K562 (cell line): ENCODE measurements around the gene AAK1. TPM values are rescaled to one million over a fixed set of nuclear protein-coding genes. Genes with fewer than 3 reads are reported as not detected.

Experiments
- ATAC-seq: fragments of 200-7000 bp; cut with Tn5 transposase; 3 replicates; pipeline ENCODE4 v1.9.1; 2020; ENCODE audit warnings: moderate library complexity
- BruUV-seq: library from RNA; stranded (reverse); fragments of 400-500 nt; replicated peaks from 2 replicates; lab custom pipeline; 2021; lab: Mats Ljungman, UMichigan
- CTCF ChIA-PET: fragments of 300-600 bp; formaldehyde crosslinking; extraction: SDS; loops from one replicate; lab custom pipeline; 2021; ENCODE audit warnings: low intra/inter-chr PET ratio; lab: Yijun Ruan, JAX
- POLR2A ChIA-PET: fragments of 300-600, 350-650 bp; sonication (Branson Sonifier 250); formaldehyde crosslinking; extraction: SDS; loops from one replicate; lab custom pipeline; 2021; ENCODE audit warnings: antibody characterized with exemption, inconsistent platforms; lab: Yijun Ruan, JAX
- DNase-seq, 4 experiments: peaks; one replicate each; pipeline versions ENCODE4 v3.0.0 to v3.0.0-alpha.2; 2011 to 2018; ENCODE audit warnings: low spot score in 3 of 4, mixed read lengths in 3 of 4; ENCODE audit errors: extremely low read depth in 1 of 4
- FAIRE-seq: peaks from 2 replicates; lab custom pipeline; 2011; peaks lifted over from hg19 to GRCh38; lab: Jason Lieb, UNC
- H2AFZ ChIP-seq: 2 replicates; pipeline ENCODE4 v1.6.0; 2011; ENCODE audit warnings: low read depth, low read length, control low read depth, inconsistent platforms
- H3K27ac ChIP-seq: fragments of 200-600 bp; 3 replicates; pipeline ENCODE4 v1.8.0; 2011; ENCODE audit warnings: low read depth, mild to moderate bottlenecking, control low read depth, inconsistent platforms, low read length, moderate library complexity, mixed read lengths; ENCODE audit errors: extremely low read depth
- H3K27me3 ChIP-seq, 2 experiments: fragments of 300-600 bp in 1 of 2; 2 replicates in 1 of 2; 3 replicates in 1 of 2; pipeline versions ENCODE4 v1.6.0 to v1.8.0; 2011; ENCODE audit warnings: inconsistent platforms in 2 of 2, low read length in 2 of 2, mild to moderate bottlenecking in 1 of 2, mixed read lengths in 1 of 2, moderate library complexity in 1 of 2; ENCODE audit not compliant: control insufficient read depth in 2 of 2, insufficient read depth in 2 of 2
- H3K36me3 ChIP-seq: fragments of 300-600 bp; 3 replicates; pipeline ENCODE4 v1.8.0; 2011; ENCODE audit warnings: mild to moderate bottlenecking, low read length, inconsistent platforms; ENCODE audit not compliant: control insufficient read depth, insufficient read depth
- H3K4me1 ChIP-seq, 2 experiments: fragments of 200-600 bp in 1 of 2; replicated peaks in 1 of 2; 2 replicates in 1 of 2; 3 replicates in 1 of 2; pipeline versions ENCODE4 v1.5.1 to v1.8.0; 2011; ENCODE audit warnings: inconsistent platforms in 2 of 2, low read length in 2 of 2, mild to moderate bottlenecking in 1 of 2, mixed read lengths in 1 of 2, moderate library complexity in 1 of 2; ENCODE audit not compliant: control insufficient read depth in 2 of 2, insufficient read depth in 2 of 2
- H3K4me2 ChIP-seq: 2 replicates; pipeline ENCODE4 v1.6.1; 2011; ENCODE audit warnings: low read length, control low read depth, inconsistent platforms, mixed read lengths; ENCODE audit not compliant: insufficient read depth
- H3K4me3 ChIP-seq: fragments of 200-600 bp; sonication (generic), shearing (Covaris generic); 2 replicates; pipeline ENCODE4 v1.5.1; 2016; ENCODE audit warnings: control low read depth, inconsistent platforms
- H3K79me2 ChIP-seq: fragments of 200-600 bp; 3 replicates; pipeline ENCODE4 v1.8.0; 2011; ENCODE audit warnings: low read length, inconsistent platforms; ENCODE audit not compliant: control insufficient read depth, insufficient read depth
- H3K9ac ChIP-seq, 2 experiments: 2 replicates each; pipeline versions ENCODE4 v1.6.0 to v1.6.1; 2011; ENCODE audit warnings: low read depth in 2 of 2, low read length in 2 of 2, control low read depth in 1 of 2, inconsistent platforms in 1 of 2, mild to moderate bottlenecking in 1 of 2, mixed read lengths in 1 of 2; ENCODE audit not compliant: insufficient read depth in 1 of 2
- H3K9me1 ChIP-seq: one replicate; pipeline ENCODE4 v1.6.0; 2011; ENCODE audit warnings: inconsistent platforms, mild to moderate bottlenecking, low read length, moderate library complexity; ENCODE audit not compliant: control insufficient read depth, insufficient read depth
- H3K9me3 ChIP-seq: replicated peaks from 2 replicates; pipeline ENCODE4 v1.5.1; 2011; ENCODE audit warnings: low read depth, low read length, inconsistent platforms; ENCODE audit not compliant: control insufficient read depth, insufficient read depth
- H4K20me1 ChIP-seq: replicated peaks from 2 replicates; pipeline ENCODE4 v1.6.1; 2011; ENCODE audit warnings: low read length, inconsistent platforms, mixed read lengths; ENCODE audit not compliant: control insufficient read depth, insufficient read depth
- CAMTA2 ChIP-seq: fragments of 250-450 bp; sonication (Bioruptor Pico); conservative IDR thresholded peaks from 2 replicates; pipeline ENCODE4 v1.5.1; 2022
- CBFA2T3 ChIP-seq: fragments of 450-650 bp; IDR thresholded peaks from 2 replicates; pipeline ENCODE4 v1.6.1; 2017
- CBX3 ChIP-seq, 2 experiments: IDR thresholded peaks; 1 replicate in 1 of 2; 2 replicates in 1 of 2; pipeline ENCODE4 v1.6.1; 2012; ENCODE audit warnings: inconsistent platforms in 2 of 2, low read length in 2 of 2, borderline replicate concordance in 1 of 2, control low read depth in 1 of 2
- ELF1 ChIP-seq: fragments of 200-800 bp; sonication (Bioruptor generic); IDR thresholded peaks from 2 replicates; pipeline ENCODE4 v1.6.1; 2016; ENCODE audit warnings: missing genetic modification characterization, missing compliant biosample characterization
- GTF2F1 ChIP-seq: IDR thresholded peaks from 2 replicates; pipeline ENCODE4 v1.6.1; 2011; ENCODE audit warnings: low read depth, low read length, improper control_type of control experiment
- KDM5B ChIP-seq: fragments of 200-600 bp; sonication (generic); IDR thresholded peaks from 2 replicates; pipeline ENCODE4 v1.6.1; 2012; ENCODE audit warnings: low read depth, mild to moderate bottlenecking, moderate library complexity, low read length, control low read depth, inconsistent platforms; ENCODE audit not compliant: insufficient replicate concordance
- LCOR ChIP-seq: sonication (generic); formaldehyde crosslinking; IDR thresholded peaks from 2 replicates; pipeline ENCODE4 v1.8.0; 2022; ENCODE audit warnings: mild to moderate bottlenecking, missing genetic modification reagents
- RBFOX2 ChIP-seq: fragments of 200-400 bp; formaldehyde crosslinking; IDR thresholded peaks from 2 replicates; pipeline ENCODE4 v1.6.1; 2017; ENCODE audit warnings: low read depth, mild to moderate bottlenecking, low read length, moderate library complexity
- SP1 ChIP-seq: sonication (generic); formaldehyde crosslinking; IDR thresholded peaks from 2 replicates; pipeline ENCODE4 v1.8.1; 2022; ENCODE audit warnings: mild to moderate bottlenecking, missing genetic modification reagents
- TRIM24 ChIP-seq, 2 experiments: fragments of 450-650 bp; IDR thresholded peaks; 2 replicates each; pipeline ENCODE4 v1.6.1; 2016
- ZNF436 ChIP-seq: fragments of 250-450, 450-650 bp; sonication (Bioruptor Pico); formaldehyde crosslinking; IDR thresholded peaks from 2 replicates; pipeline ENCODE4 v1.7.0; 2020; ENCODE audit warnings: mild to moderate bottlenecking
- WGBS: fragments of 100-300 bp; shearing (Covaris generic); methylation state at CpG from one replicate; pipeline ENCODE4 v1.1.6; 2016; ENCODE audit warnings: low coverage, mixed read lengths; ENCODE audit not compliant: insufficient coverage; ENCODE audit errors: missing lambda C conversion rate; 5-methylcytosine and 5-hydroxymethylcytosine counted together
- in situ Hi-C: fragments of 300-500 bp; cut with MboI; formaldehyde crosslinking; loops from 4 replicates; pipeline ENCODE4 v1.15.0; 2018; ENCODE audit warnings: inconsistent platforms, mixed read lengths
- intact Hi-C: fragments of 100-400 bp; cut with micrococcal nuclease; formaldehyde crosslinking; loops from 2 replicates; pipeline ENCODE4 v1.14.2; 2022
- polyA plus RNA-seq, 8 experiments: library from polyadenylated mRNA; depleted of rRNA in 4 of 8; stranded (reverse) in 5 of 8; unstranded in 3 of 8; fragments of >200 nt; fragmentation: Nextera tagmentation in 2 of 8; fragmentation: Illumina TruSeq in 1 of 8; extraction: Ambion mirVana in 2 of 8; extraction: Trizol in 1 of 8; gene quantifications; 2 replicates each; pipeline versions ENCODE4 v1.2.1 to v1.2.3, GENCODE V29; 2011 to 2014; ENCODE audit warnings: inconsistent platforms in 1 of 8, missing spikeins in 1 of 8
- total RNA-seq, 7 experiments: library from RNA; depleted of rRNA in 6 of 7; stranded (reverse); fragments of >200 nt in 6 of 7; fragmentation: Illumina TruSeq in 2 of 7; extraction: Trizol in 2 of 7; gene quantifications; 2 replicates each; pipeline versions ENCODE4 v1.2.1 to v1.2.3, GENCODE V29; 2011 to 2021; ENCODE audit warnings: low replicate concordance in 1 of 7
- TF ChIP-seq, protein P1 (sequence below): fragments of 450-650 bp; formaldehyde crosslinking; IDR thresholded peaks from 2 replicates; pipeline ENCODE4 v1.4.0; 2020; ENCODE audit warnings: mild to moderate bottlenecking, moderate library complexity
- TF ChIP-seq, protein P2 (sequence below): fragments of 250-450 bp; sonication (Bioruptor Pico); IDR thresholded peaks from 2 replicates; pipeline ENCODE4 v1.9.0; 2021; ENCODE audit warnings: mild to moderate bottlenecking
- TF ChIP-seq, protein P3 (sequence below): IDR thresholded peaks from 2 replicates; pipeline ENCODE4 v1.6.1; 2011; ENCODE audit not compliant: insufficient read length; ENCODE audit errors: extremely low read depth
- TF ChIP-seq, protein P4 (sequence below): fragments of 450-650 bp; IDR thresholded peaks from 2 replicates; pipeline ENCODE4 v1.6.1; 2014; ENCODE audit warnings: low read depth, mild to moderate bottlenecking, moderate library complexity, borderline replicate concordance
- TF ChIP-seq, protein P5 (sequence below): sonication (generic); formaldehyde crosslinking; IDR thresholded peaks from 2 replicates; pipeline ENCODE4 v1.8.0; 2022; ENCODE audit warnings: mild to moderate bottlenecking, low read depth, missing genetic modification reagents

The AAK1 gene
- total and polyA plus RNA-seq, 9 of the 15 experiments (the other 6 are each of a cell fraction or from before 2014, with no cell fraction given) = 0.89 to 17.1 (median 6.0) TPM

DNA sequence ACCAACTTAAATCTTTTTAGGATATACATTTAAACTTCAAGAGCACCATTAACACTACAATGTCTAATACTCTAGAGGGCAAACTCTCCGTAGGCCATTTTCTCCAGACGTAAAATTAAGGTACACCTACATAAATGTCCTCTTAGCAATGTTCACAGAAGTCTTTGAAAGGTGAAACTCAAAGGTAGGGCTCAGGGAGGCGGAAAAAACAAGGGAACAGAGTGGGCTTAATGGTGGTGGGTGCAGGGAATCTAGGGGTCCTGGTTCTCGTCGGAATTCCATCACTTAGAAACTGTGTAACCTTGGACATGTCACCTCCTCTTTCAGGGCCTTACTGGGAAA is 207.0 kb downstream of the AAK1 start (continued):
- TF ChIP-seq, protein P1, sequence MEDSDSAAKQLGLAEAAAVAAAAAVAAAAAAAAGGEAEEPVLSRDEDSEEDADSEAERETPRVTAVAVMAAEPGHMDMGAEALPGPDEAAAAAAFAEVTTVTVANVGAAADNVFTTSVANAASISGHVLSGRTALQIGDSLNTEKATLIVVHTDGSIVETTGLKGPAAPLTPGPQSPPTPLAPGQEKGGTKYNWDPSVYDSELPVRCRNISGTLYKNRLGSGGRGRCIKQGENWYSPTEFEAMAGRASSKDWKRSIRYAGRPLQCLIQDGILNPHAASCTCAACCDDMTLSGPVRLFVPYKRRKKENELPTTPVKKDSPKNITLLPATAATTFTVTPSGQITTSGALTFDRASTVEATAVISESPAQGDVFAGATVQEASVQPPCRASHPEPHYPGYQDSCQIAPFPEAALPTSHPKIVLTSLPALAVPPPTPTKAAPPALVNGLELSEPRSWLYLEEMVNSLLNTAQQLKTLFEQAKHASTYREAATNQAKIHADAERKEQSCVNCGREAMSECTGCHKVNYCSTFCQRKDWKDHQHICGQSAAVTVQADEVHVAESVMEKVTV (CRISPR knock-in tag) = peak; percentile 39
- TF ChIP-seq RBFOX2 (no peak), CBFA2T3 (no peak), ELF1 (tag) (0 out of 2 replicates have a peak, but pooled peaks have one; percentile 56), SP1 (CRISPR knock-in tag) (no peak), ZNF436 (CRISPR knock-in tag) (no peak), CBX3 (IDR thresholded peaks at IDR 0.05; ENCODE audit: borderline replicate concordance in 1 of 2, low read length in 2 of 2) (no peak)
- TF ChIP-seq, protein P2, sequence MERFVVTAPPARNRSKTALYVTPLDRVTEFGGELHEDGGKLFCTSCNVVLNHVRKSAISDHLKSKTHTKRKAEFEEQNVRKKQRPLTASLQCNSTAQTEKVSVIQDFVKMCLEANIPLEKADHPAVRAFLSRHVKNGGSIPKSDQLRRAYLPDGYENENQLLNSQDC (CRISPR knock-in tag) = 0 out of 2 replicates have a peak, but pooled peaks have one; percentile 30
- TF ChIP-seq, protein P3, sequence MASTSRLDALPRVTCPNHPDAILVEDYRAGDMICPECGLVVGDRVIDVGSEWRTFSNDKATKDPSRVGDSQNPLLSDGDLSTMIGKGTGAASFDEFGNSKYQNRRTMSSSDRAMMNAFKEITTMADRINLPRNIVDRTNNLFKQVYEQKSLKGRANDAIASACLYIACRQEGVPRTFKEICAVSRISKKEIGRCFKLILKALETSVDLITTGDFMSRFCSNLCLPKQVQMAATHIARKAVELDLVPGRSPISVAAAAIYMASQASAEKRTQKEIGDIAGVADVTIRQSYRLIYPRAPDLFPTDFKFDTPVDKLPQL = peak; percentile 27

DNA sequence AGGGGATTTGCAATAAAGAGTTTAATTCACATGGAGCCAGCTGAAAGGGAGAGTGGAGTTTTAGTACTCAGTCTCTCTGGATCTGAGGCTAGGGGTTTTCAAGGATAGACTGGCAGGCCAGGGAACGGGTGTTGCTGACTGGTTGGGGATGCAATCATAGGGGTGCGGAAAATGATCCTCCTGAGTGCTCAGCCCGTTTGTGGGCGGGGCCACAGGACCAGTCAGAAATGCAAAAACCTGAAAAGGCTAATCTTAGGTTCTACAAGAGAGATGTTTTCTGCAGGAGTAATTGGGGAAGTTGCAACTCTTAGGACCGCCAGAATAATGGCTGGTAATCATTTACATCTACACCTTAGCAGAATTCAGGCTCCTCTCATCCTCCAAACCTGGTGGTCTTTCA is 208.8 kb downstream of the AAK1 start:
- DNase-seq = peak in 3 of 4 experiments; percentile 17 to 25 (median 19)
- in situ Hi-C loops (no loop called here), intact Hi-C loops (no loop called here)
- Histone ChIP-seq H3K4me1 (peaks cover 15 to 16% of the 10 kb centered on the region in 2 experiments; a peak in 4 of 5 replicates), H2AFZ (0 out of 2 replicates have a peak overlapping the region, but pooled peaks have one; percentile 9), H3K9me3 (no peaks in the 10 kb centered on the region; the same call in none of the 2 replicates), H3K27me3 (no peaks in the 10 kb centered on the region), H3K79me2 (peaks cover 24% of the 10 kb centered on the region), H3K9me1 (no peaks in the 10 kb centered on the region), H3K27ac (no peak overlapping the region), H4K20me1 (no peaks in the 10 kb centered on the region), H3K36me3 (peaks cover 11% of the 10 kb centered on the region), H3K4me3 (no peak overlapping the region), H3K9ac (no peak overlapping the region), H3K4me2 (no peak overlapping the region)
- ChIA-PET POLR2A (no interaction called here), CTCF (no interaction called here)
- no peak for FAIRE-seq
- no peak for ATAC-seq
- no TSS peak for BruUV-seq
- WGBS = 39% methylated on average over 5 of the region's 5 CpGs
- TF ChIP-seq TRIM24 (IDR thresholded peaks at IDR 0.05) (no peak), LCOR (CRISPR knock-in tag) (no peak), KDM5B (no peak), GTF2F1 (no peak), CAMTA2 (CRISPR knock-in tag) (no peak)
- TF ChIP-seq, protein P4, sequence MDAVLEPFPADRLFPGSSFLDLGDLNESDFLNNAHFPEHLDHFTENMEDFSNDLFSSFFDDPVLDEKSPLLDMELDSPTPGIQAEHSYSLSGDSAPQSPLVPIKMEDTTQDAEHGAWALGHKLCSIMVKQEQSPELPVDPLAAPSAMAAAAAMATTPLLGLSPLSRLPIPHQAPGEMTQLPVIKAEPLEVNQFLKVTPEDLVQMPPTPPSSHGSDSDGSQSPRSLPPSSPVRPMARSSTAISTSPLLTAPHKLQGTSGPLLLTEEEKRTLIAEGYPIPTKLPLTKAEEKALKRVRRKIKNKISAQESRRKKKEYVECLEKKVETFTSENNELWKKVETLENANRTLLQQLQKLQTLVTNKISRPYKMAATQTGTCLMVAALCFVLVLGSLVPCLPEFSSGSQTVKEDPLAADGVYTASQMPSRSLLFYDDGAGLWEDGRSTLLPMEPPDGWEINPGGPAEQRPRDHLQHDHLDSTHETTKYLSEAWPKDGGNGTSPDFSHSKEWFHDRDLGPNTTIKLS = no peak
- TF ChIP-seq, protein P5, sequence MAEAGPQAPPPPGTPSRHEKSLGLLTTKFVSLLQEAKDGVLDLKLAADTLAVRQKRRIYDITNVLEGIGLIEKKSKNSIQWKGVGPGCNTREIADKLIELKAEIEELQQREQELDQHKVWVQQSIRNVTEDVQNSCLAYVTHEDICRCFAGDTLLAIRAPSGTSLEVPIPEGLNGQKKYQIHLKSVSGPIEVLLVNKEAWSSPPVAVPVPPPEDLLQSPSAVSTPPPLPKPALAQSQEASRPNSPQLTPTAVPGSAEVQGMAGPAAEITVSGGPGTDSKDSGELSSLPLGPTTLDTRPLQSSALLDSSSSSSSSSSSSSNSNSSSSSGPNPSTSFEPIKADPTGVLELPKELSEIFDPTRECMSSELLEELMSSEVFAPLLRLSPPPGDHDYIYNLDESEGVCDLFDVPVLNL = no peak
